GM19397 (cell line): ENCODE measurements around the gene TRANK1.
"Not testable (repeated sequence)": the region's sequence is repeated elsewhere in the genome, so short reads cannot be mapped to it uniquely, and the experiment has no call there.

ENCODE experiments used
- ATAC-seq: cut with Tn5 transposase; IDR thresholded peaks from one replicate; pipeline ENCODE4 v1.9.1; 2021; ENCODE audit warnings: mild to moderate bottlenecking, moderate library complexity; ENCODE audit not compliant: unreplicated experiment

Gene TRANK1

GRCh38 chr3:36944641-36945270, at the start of gene TRANK1:
TSS of gene TRANK1 (minus strand) at chr3:36945054. CDS start at chr3:36944809, 245 bp downstream.
- ATAC-seq = peak; percentile 62

- peak; percentile 91 for ATAC-seq
These were observed 48.8 kb upstream of the TRANK1 start, which contains the start of gene MLH1 for GRCh38 chr3:36993326-36994283. TSS of gene MLH1 (plus strand) at chr3:36993518. CDS start at chr3:36993548, 30 bp downstream.

- ATAC-seq = peak; percentile 84
These were observed 48.0 kb upstream of the TRANK1 start, which contains the start of gene EPM2AIP1 for GRCh38 chr3:36992806-36993325. TSS of gene EPM2AIP1 (minus strand) at chr3:36993131. CDS start at chr3:36993077, 54 bp downstream.

- no peak for ATAC-seq
These were observed 47.3 kb upstream of the TRANK1 start for GRCh38 chr3:36991923-36992805.

- ATAC-seq = no peak
These were observed 46.3 kb upstream of the TRANK1 start for GRCh38 chr3:36991147-36991546.

GRCh38 chr3:36989568-36989967, 44.7 kb upstream of the TRANK1 start:
- no peak for ATAC-seq

- no peak for ATAC-seq
These were observed 44.2 kb upstream of the TRANK1 start for GRCh38 chr3:36989005-36989404.

- no peak for ATAC-seq
These were observed 43.5 kb upstream of the TRANK1 start for GRCh38 chr3:36988356-36988755.

GRCh38 chr3:36981006-36981405, 36.2 kb upstream of the TRANK1 start:
- no peak for ATAC-seq

- ATAC-seq = no peak
These were observed 28.3 kb upstream of the TRANK1 start for GRCh38 chr3:36973139-36973538.

- no peak for ATAC-seq
These were observed 27.3 kb upstream of the TRANK1 start for GRCh38 chr3:36972163-36972562.

- ATAC-seq = peak; percentile 97
These were observed 24.9 kb upstream of the TRANK1 start for GRCh38 chr3:36969540-36970432.

- ATAC-seq = no peak
These were observed 24.2 kb upstream of the TRANK1 start for GRCh38 chr3:36969085-36969484.

- ATAC-seq = no peak
These were observed 20.6 kb upstream of the TRANK1 start for GRCh38 chr3:36965440-36965839.

GRCh38 chr3:36964817-36965216, 20.0 kb upstream of the TRANK1 start:
- no peak for ATAC-seq

- no peak for ATAC-seq
These were observed 19.5 kb upstream of the TRANK1 start for GRCh38 chr3:36964331-36964730.

GRCh38 chr3:36963008-36963407, 18.2 kb upstream of the TRANK1 start:
- ATAC-seq = not testable (repeated sequence)

- no peak for ATAC-seq
These were observed 15.6 kb upstream of the TRANK1 start for GRCh38 chr3:36960502-36960901.

GRCh38 chr3:36959821-36960220, 15.0 kb upstream of the TRANK1 start:
- ATAC-seq = no peak
